ENCODE data around the gene PCNX1. TPM values are rescaled to one million over a fixed set of nuclear protein-coding genes. Genes with fewer than 3 reads are reported as not detected.

Gene PCNX1
- total RNA-seq, 1 donor from 2014 or later, result 191 TPM

- no peak for DNase-seq
These were observed 17.7 kb upstream of the PCNX1 start for GRCh38 chr14:70889555-70889954.

GRCh38 chr14:70890826-70891659 lies 16.2 kb upstream of the PCNX1 start:
- DNase-seq, result no peak

GRCh38 chr14:70891737-70892136 lies 15.5 kb upstream of the PCNX1 start:
- no peak for DNase-seq

- DNase-seq, result no peak
These were observed 14.0 kb upstream of the PCNX1 start for GRCh38 chr14:70893062-70893845.

- DNase-seq, result no peak
These were observed 13.4 kb upstream of the PCNX1 start for GRCh38 chr14:70893858-70894291.

GRCh38 chr14:70894868-70895267 lies 12.4 kb upstream of the PCNX1 start:
- no peak for DNase-seq

GRCh38 chr14:70896317-70896716 lies 10.9 kb upstream of the PCNX1 start:
- DNase-seq, result no peak

- DNase-seq, result no peak
These were observed 10.3 kb upstream of the PCNX1 start for GRCh38 chr14:70896981-70897380.

GRCh38 chr14:70897464-70897863 lies 9.8 kb upstream of the PCNX1 start:
- no peak for DNase-seq

GRCh38 chr14:70898111-70898745 lies 9.0 kb upstream of the PCNX1 start:
- no peak for DNase-seq

- no peak for DNase-seq
These were observed 6.0 kb upstream of the PCNX1 start for GRCh38 chr14:70901269-70901668.

- DNase-seq, result no peak
These were observed 5.1 kb upstream of the PCNX1 start for GRCh38 chr14:70902184-70902583.

GRCh38 chr14:70904373-70904772 lies 2.9 kb upstream of the PCNX1 start:
- DNase-seq, result no peak

GRCh38 chr14:70905301-70905700 lies 2.0 kb upstream of the PCNX1 start:
- peak; percentile 30 for DNase-seq

- DNase-seq, result peak; percentile 6
These were observed 475 bp upstream of the PCNX1 start for GRCh38 chr14:70906793-70907175.

GRCh38 chr14:70907996-70908934 lies 1.0 kb downstream of the PCNX1 start:
- peak; percentile 63 for DNase-seq

- no peak for DNase-seq
These were observed 1.8 kb downstream of the PCNX1 start for GRCh38 chr14:70908935-70909641.

GRCh38 chr14:70909733-70910614 lies 2.7 kb downstream of the PCNX1 start:
- DNase-seq, result no peak

GRCh38 chr14:70915415-70915814 lies 8.2 kb downstream of the PCNX1 start:
- no peak for DNase-seq

- no peak for DNase-seq
These were observed 9.0 kb downstream of the PCNX1 start for GRCh38 chr14:70916300-70916699.
